Testis (tissue), 3 donors: ENCODE measurements around the gene ITSN2. TPM values are rescaled to one million over a fixed set of nuclear protein-coding genes. Genes with fewer than 3 reads are reported as not detected.

Experiments used
- DNase-seq: peaks from one replicate; pipeline ENCODE4 v3.0.0-alpha.2; 2019
- H3K27ac ChIP-seq, 2 donors: fragments of 200-600 bp; sonication (generic); one replicate each; pipeline ENCODE4 v1.5.1; 2019
- H3K27me3 ChIP-seq: fragments of 200-600 bp; sonication (generic); one replicate; pipeline ENCODE4 v1.5.1; 2019
- H3K36me3 ChIP-seq: fragments of 200-600 bp; sonication (generic); one replicate; pipeline ENCODE4 v1.5.1; 2017; ENCODE audit warnings: low read depth; ENCODE audit errors: missing control alignments
- H3K4me1 ChIP-seq: fragments of 200-600 bp; sonication (generic); one replicate; pipeline ENCODE4 v1.5.1; 2019
- H3K4me3 ChIP-seq, 2 donors: fragments of 200-600 bp; sonication (generic); one replicate each; pipeline ENCODE4 v1.5.1; 2017 to 2019
- H3K9me3 ChIP-seq: fragments of 200-600 bp; sonication (generic); one replicate; pipeline ENCODE4 v1.5.1; 2017
- POLR2A ChIP-seq: fragments of 450-650 bp; IDR thresholded peaks from one replicate; pipeline ENCODE4 v1.6.1; 2017; ENCODE audit warnings: antibody characterized with exemption, mild to moderate bottlenecking, moderate library complexity
- WGBS, 2 donors: methylation state at CpG; one replicate each; pipeline ENCODE4 v1.1.5; 2018; 5-methylcytosine and 5-hydroxymethylcytosine counted together
- intact Hi-C: fragments of 100-400 bp; cut with DNase I; formaldehyde crosslinking; loops from one replicate; pipeline ENCODE4 v1.15.1; 2023; ENCODE audit warnings: low total_unique reads
- polyA plus RNA-seq: library from polyadenylated mRNA; stranded (reverse); fragments of 350-450 nt; fragmentation: Illumina TruSeq; extraction: RNeasy Lipid Tissue Mini Kit (QIAGEN cat#74804); gene quantifications from one replicate; pipeline ENCODE4 v1.2.3, GENCODE V29; 2014; ENCODE audit warnings: low read depth, low replicate concordance; ENCODE audit not compliant: insufficient read depth
- total RNA-seq, 2 donors: library from RNA; depleted of rRNA; stranded (reverse); fragments of >200 nt; gene quantifications; one replicate each; pipeline ENCODE4 v1.2.3, GENCODE V29; 2016
- TF ChIP-seq, protein P1 (sequence below), 3 experiments: fragments of 450-650 bp in 2 of 3; fragments of 200-600 bp in 1 of 3; sonication (generic) in 1 of 3; IDR thresholded peaks; one replicate each; pipeline ENCODE4 v1.5.1; 2016 to 2019; ENCODE audit warnings: antibody characterized with exemption in 3 of 3, mild to moderate bottlenecking in 2 of 3, moderate library complexity in 1 of 3

ITSN2 gene
- total and polyA plus RNA-seq, 3 donors from 2014 or later = 9.1 to 53.8 (median 43.4) TPM

DNA sequence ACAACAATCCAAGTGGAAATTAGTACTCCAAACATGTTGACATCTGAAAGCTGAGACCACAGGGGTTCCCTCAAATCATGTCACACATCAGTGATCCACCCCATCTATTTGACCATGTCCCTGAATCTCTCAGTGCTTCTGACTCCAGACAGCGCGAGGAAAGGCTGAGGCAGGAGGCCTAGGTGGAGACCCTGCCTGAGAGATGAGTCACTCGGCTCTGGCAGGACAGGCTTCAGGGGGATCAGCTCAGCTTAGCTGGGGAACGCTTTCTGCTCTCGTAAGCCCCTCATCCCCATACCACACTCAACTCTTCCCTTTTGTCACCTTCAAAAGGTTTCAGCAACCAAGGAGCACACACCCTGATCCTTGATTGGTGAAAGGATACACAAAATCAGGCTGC lies 191.3 kb downstream of the ITSN2 start:
- no peak overlapping the region for H3K4me3 ChIP-seq
- H3K36me3 ChIP-seq = no peaks in the 10 kb centered on the region
- H3K9me3 ChIP-seq = no peaks in the 10 kb centered on the region
- TF ChIP-seq POLR2A = no peak
- TF ChIP-seq, protein P1, sequence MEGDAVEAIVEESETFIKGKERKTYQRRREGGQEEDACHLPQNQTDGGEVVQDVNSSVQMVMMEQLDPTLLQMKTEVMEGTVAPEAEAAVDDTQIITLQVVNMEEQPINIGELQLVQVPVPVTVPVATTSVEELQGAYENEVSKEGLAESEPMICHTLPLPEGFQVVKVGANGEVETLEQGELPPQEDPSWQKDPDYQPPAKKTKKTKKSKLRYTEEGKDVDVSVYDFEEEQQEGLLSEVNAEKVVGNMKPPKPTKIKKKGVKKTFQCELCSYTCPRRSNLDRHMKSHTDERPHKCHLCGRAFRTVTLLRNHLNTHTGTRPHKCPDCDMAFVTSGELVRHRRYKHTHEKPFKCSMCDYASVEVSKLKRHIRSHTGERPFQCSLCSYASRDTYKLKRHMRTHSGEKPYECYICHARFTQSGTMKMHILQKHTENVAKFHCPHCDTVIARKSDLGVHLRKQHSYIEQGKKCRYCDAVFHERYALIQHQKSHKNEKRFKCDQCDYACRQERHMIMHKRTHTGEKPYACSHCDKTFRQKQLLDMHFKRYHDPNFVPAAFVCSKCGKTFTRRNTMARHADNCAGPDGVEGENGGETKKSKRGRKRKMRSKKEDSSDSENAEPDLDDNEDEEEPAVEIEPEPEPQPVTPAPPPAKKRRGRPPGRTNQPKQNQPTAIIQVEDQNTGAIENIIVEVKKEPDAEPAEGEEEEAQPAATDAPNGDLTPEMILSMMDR (IDR thresholded peaks at IDR 0.05) = no peak
- 83 to 94% methylated on average over 5 of the region's 5 CpGs for WGBS, 2 donors
- no peak overlapping the region for H3K27ac ChIP-seq
- H3K4me1 ChIP-seq = no peaks in the 10 kb centered on the region
- intact Hi-C loops = no loop called here
- no peaks in the 10 kb centered on the region for H3K27me3 ChIP-seq
- DNase-seq = no peak

DNA sequence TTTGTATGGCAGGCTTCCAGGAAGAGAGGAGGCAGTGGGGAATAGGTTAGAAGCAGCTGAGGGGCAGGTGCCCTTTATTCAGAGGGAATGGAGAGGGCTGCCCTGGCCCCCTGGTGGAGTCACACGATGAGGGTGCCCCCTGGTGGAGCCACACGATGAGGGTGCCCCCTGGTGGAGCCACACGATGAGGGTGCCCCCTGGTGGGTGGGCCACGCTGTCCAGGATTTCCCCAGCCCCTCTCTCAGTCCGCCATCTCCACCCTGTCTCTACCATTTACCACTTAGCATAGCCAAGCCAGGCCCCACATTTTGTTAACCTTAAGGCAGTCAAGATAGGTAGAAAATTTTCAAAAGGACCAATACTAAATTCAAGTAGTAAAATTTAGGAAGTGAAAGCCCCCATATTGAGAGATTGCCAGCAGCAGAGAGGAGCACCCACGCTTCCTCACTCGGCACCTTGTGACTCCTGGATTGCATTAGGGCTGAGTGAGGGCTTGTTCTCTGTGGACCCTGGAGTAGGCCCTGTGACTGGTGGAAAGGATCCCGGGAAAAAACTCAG lies 195.8 kb downstream of the ITSN2 start:
- intact Hi-C loops = no loop called here
- H3K9me3 ChIP-seq = no peaks in the 10 kb centered on the region
- 55 to 86% methylated on average over 6 to 8 of the region's 8 CpGs for WGBS, 2 donors
- H3K36me3 ChIP-seq = no peaks in the 10 kb centered on the region
- H3K4me1 ChIP-seq = no peaks in the 10 kb centered on the region
- peak; percentile 25 for DNase-seq
- H3K27me3 ChIP-seq = no peaks in the 10 kb centered on the region
- H3K4me3 ChIP-seq = no peak overlapping the region
- TF ChIP-seq POLR2A = no peak
- TF ChIP-seq, protein P1 (IDR thresholded peaks at IDR 0.05) = peak in 1 of 3 experiments; percentile 21
- no peak overlapping the region for H3K27ac ChIP-seq

DNA sequence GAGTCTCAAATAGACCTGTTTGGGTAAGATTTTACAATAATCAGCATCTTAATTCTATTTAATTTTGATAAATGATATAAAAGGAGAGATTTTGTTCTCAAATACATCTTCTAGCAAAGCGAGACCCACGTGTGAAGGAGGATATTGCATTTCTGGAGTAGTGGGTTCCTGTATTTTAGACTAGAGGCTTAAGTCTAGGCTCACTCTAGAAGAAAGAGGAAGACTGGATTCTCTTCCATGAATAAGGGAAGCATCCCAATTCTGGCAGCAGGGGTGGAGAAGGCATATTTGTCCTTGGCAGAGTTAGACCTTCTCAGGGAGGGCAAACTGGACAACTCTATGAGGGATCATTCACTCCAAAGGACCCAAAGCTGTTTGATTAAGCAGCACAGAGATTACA lies 196.7 kb downstream of the ITSN2 start:
- intact Hi-C loops = no loop called here
- WGBS, 2 donors = 93 to 95% methylated on average over 2 of the region's 2 CpGs
- Histone ChIP-seq H3K4me3 (no peak overlapping the region), H3K4me1 (no peaks in the 10 kb centered on the region), H3K27me3 (no peaks in the 10 kb centered on the region), H3K36me3 (no peaks in the 10 kb centered on the region), H3K27ac (no peak overlapping the region), H3K9me3 (no peaks in the 10 kb centered on the region)
- TF ChIP-seq, protein P1 (IDR thresholded peaks at IDR 0.05) = no peak
- TF ChIP-seq POLR2A = no peak
- DNase-seq = no peak

DNA sequence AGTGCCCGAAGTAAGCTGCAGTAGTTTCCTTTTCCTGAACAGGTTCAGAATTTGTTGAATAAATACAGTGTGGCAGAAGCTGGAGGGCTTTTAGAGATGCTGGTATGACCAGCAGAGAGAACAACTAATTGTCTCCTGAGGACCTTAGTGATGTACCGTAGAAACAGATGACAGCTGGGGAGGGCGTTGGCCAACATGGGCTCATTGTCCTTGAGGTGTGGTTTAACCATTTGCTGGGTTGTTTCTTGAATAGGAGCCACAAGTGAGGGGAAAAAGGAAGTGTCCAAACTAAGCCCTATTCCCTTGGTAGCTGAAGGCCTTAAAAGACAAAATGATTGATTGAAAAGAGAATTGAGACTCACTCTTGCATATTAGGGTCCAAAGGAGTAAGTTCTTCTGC lies 197.2 kb downstream of the ITSN2 start:
- Histone ChIP-seq H3K27ac (no peak overlapping the region), H3K27me3 (no peaks in the 10 kb centered on the region), H3K9me3 (no peaks in the 10 kb centered on the region), H3K4me1 (no peaks in the 10 kb centered on the region), H3K36me3 (no peaks in the 10 kb centered on the region), H3K4me3 (no peak overlapping the region)
- TF ChIP-seq, protein P1 (IDR thresholded peaks at IDR 0.05) = no peak
- no peak for TF ChIP-seq POLR2A
- no peak for DNase-seq
- WGBS, 2 donors = 58 to 59% methylated on average over 3 of the region's 3 CpGs
- intact Hi-C loops = no loop called here

DNA sequence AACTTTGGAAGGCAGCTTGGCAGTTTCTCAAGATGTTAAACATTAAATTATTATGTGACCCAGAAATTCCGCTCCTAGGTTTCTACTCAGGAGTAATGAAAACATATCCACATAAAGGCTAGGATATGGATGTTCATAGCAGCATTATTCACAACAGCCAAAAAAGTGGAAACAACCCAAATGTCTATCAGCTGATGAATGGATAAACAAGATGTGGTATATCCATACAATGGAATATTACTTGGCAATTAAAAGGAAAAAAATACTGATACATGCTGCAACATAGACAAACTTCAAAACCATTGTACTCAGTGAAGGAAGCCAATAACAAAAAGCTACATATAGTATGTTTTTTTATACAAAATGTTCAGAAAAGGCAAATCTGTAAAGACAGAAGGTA lies 197.8 kb downstream of the ITSN2 start:
- H3K27me3 ChIP-seq = no peaks in the 10 kb centered on the region
- 95 to 100% methylated on average over 1 of the region's 1 CpG for WGBS, 2 donors
- H3K4me3 ChIP-seq = no peak overlapping the region
- H3K4me1 ChIP-seq = no peaks in the 10 kb centered on the region
- H3K36me3 ChIP-seq = no peaks in the 10 kb centered on the region
- intact Hi-C loops = no loop called here
- H3K9me3 ChIP-seq = no peaks in the 10 kb centered on the region
- TF ChIP-seq, protein P1 (IDR thresholded peaks at IDR 0.05) = no peak
- no peak for TF ChIP-seq POLR2A
- no peak for DNase-seq
- no peak overlapping the region for H3K27ac ChIP-seq
